ENCODE results near the gene THAP8.

DNA sequence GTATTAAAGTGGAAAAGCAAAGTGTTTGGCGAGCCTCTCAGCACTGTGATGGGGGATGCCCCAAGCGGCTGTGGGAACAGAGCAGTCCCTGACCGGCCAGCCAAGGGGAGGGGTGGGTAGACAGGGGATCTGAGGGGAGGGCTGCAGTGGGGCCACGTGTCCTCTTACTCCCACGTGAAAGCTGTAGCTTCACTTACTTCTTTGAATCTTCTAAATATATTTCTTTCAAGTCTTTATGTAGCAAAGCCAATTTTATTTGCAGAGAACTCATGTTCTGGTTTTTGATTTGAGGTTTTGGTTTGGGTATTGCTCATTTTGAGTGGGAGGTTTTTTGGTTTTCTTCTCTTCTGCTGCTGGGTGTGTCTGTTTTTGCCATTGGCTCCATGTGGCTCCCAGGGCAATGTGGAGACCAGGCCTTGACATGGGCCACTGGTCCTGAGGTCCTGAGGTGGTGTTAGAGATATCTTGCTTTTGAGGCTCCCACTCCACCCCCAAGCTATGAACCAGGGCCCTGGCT, 39.1 kb upstream of the THAP8 start:
- no peak for TF ChIP-seq POLR2AphosphoS5 (IDR thresholded peaks at IDR 0.05; ENCODE audit: borderline replicate concordance, low read depth, low read length)
- no peak for TF ChIP-seq EZH2 (IDR thresholded peaks at IDR 0.05)
- no peak for TF ChIP-seq FOXP2 (optimal IDR thresholded peaks at IDR 0.05; ENCODE audit: control extremely low read depth, extremely low read length, insufficient read depth)

All from SK-N-MC (cell line).